K562 (cell line): ENCODE measurements around the gene CREG1. TPM values are rescaled to one million over a fixed set of nuclear protein-coding genes. Genes with fewer than 3 reads are reported as not detected.

Experiments
- ATF7 ChIP-seq: fragments of 450-650 bp; IDR thresholded peaks from 2 replicates; pipeline ENCODE4 v1.7.1; 2014; ENCODE audit warnings: mild to moderate bottlenecking, moderate library complexity
- BRD9 ChIP-seq: fragments of 450-650 bp; IDR thresholded peaks from 2 replicates; pipeline ENCODE4 v1.6.1; 2018; ENCODE audit warnings: low read depth; ENCODE audit not compliant: partially characterized antibody
- CEBPB ChIP-seq: fragments of 450-650 bp; IDR thresholded peaks from 2 replicates; pipeline ENCODE4 v1.6.1; 2016; ENCODE audit warnings: missing genetic modification characterization, missing compliant biosample characterization
- CEBPG ChIP-seq, 3 experiments: fragments of 200-800 bp in 1 of 3; sonication (Bioruptor generic) in 1 of 3; sonication (generic) in 1 of 3; formaldehyde crosslinking in 1 of 3; IDR thresholded peaks in 2 of 3; conservative IDR thresholded peaks in 1 of 3; 2 replicates each; pipeline versions ENCODE4 v1.6.1 to v1.8.0; 2016 to 2022; ENCODE audit warnings: missing compliant biosample characterization in 2 of 3, missing genetic modification characterization in 2 of 3, mild to moderate bottlenecking in 1 of 3, missing genetic modification reagents in 1 of 3
- EP400 ChIP-seq: fragments of 450-650 bp; IDR thresholded peaks from 2 replicates; pipeline ENCODE4 v1.6.1; 2017; ENCODE audit warnings: antibody characterized with exemption, mild to moderate bottlenecking, moderate library complexity
- ERF ChIP-seq: fragments of 450-650 bp; formaldehyde crosslinking; IDR thresholded peaks from 2 replicates; pipeline ENCODE4 v1.4.0; 2020; ENCODE audit warnings: mild to moderate bottlenecking, mixed read lengths
- FOXP1 ChIP-seq: sonication (generic); formaldehyde crosslinking; IDR thresholded peaks from 2 replicates; pipeline ENCODE4 v1.8.0; 2022; ENCODE audit warnings: mild to moderate bottlenecking, missing genetic modification reagents
- JUND ChIP-seq, 2 experiments: IDR thresholded peaks; 2 replicates in 1 of 2; 3 replicates in 1 of 2; pipeline ENCODE4 v1.6.1; 2011; ENCODE audit warnings: borderline replicate concordance in 2 of 2, low read depth in 2 of 2, low read length in 2 of 2, improper control_type of control experiment in 1 of 2, missing biosample characterization in 1 of 2, missing genetic modification characterization in 1 of 2, missing genetic modification reagents in 1 of 2
- MAZ ChIP-seq, 2 experiments: fragments of 450-650 bp in 1 of 2; sonication (generic) in 1 of 2; formaldehyde crosslinking; IDR thresholded peaks in 1 of 2; conservative IDR thresholded peaks in 1 of 2; 2 replicates each; pipeline versions ENCODE4 v1.4.0 to v1.5.0; 2020; ENCODE audit warnings: mild to moderate bottlenecking in 1 of 2, missing genetic modification reagents in 1 of 2
- MXI1 ChIP-seq: IDR thresholded peaks from 2 replicates; pipeline ENCODE4 v1.6.1; 2011; ENCODE audit warnings: low read depth, mild to moderate bottlenecking, improper control_type of control experiment, low read length
- RAD51 ChIP-seq: fragments of 450-650 bp; IDR thresholded peaks from 2 replicates; pipeline ENCODE4 v1.7.1; 2016; ENCODE audit warnings: low read depth, mild to moderate bottlenecking, borderline replicate concordance
- RBM25 ChIP-seq: fragments of 200-400 bp; formaldehyde crosslinking; IDR thresholded peaks from 2 replicates; pipeline ENCODE4 v1.6.1; 2018; ENCODE audit warnings: low read length, low read depth, moderate library complexity; ENCODE audit not compliant: severe bottlenecking
- RCOR1 ChIP-seq, 2 experiments: IDR thresholded peaks; 2 replicates each; pipeline ENCODE4 v1.6.1; 2012; ENCODE audit warnings: low read depth in 2 of 2, low read length in 2 of 2, borderline replicate concordance in 1 of 2, improper control_type of control experiment in 1 of 2
- SMC3 ChIP-seq: conservative IDR thresholded peaks from 2 replicates; pipeline ENCODE4 v1.6.1; 2011; ENCODE audit warnings: low read depth, low read length, improper control_type of control experiment; ENCODE audit not compliant: insufficient read depth
- ZNF3 ChIP-seq: fragments of 250-450 bp; sonication (Bioruptor Pico); IDR thresholded peaks from 2 replicates; pipeline ENCODE4 v1.5.0; 2021; ENCODE audit warnings: mild to moderate bottlenecking, moderate library complexity
- polyA plus RNA-seq, 8 experiments: library from polyadenylated mRNA; depleted of rRNA in 4 of 8; stranded (reverse) in 5 of 8; unstranded in 3 of 8; fragments of >200 nt; fragmentation: Nextera tagmentation in 2 of 8; fragmentation: Illumina TruSeq in 1 of 8; extraction: Ambion mirVana in 2 of 8; extraction: Trizol in 1 of 8; gene quantifications; 2 replicates each; pipeline versions ENCODE4 v1.2.1 to v1.2.3, GENCODE V29; 2011 to 2014; ENCODE audit warnings: inconsistent platforms in 1 of 8, missing spikeins in 1 of 8
- total RNA-seq, 7 experiments: library from RNA; depleted of rRNA in 6 of 7; stranded (reverse); fragments of >200 nt in 6 of 7; fragmentation: Illumina TruSeq in 2 of 7; extraction: Trizol in 2 of 7; gene quantifications; 2 replicates each; pipeline versions ENCODE4 v1.2.1 to v1.2.3, GENCODE V29; 2011 to 2021; ENCODE audit warnings: low replicate concordance in 1 of 7
- TF ChIP-seq, protein P1 (sequence below): sonication (generic); formaldehyde crosslinking; IDR thresholded peaks from 2 replicates; pipeline ENCODE4 v1.8.1; 2023; ENCODE audit warnings: mild to moderate bottlenecking, missing genetic modification reagents, moderate library complexity
- TF ChIP-seq, protein P2 (sequence below): fragments of 450-650 bp; IDR thresholded peaks from 2 replicates; pipeline ENCODE4 v1.6.1; 2017; ENCODE audit warnings: antibody characterized with exemption
- TF ChIP-seq, protein P3 (sequence below): fragments of 450-650 bp; formaldehyde crosslinking; IDR thresholded peaks from 2 replicates; pipeline ENCODE4 v1.4.0; 2020; ENCODE audit warnings: mild to moderate bottlenecking, moderate library complexity

Gene CREG1
- total and polyA plus RNA-seq, 9 of the 15 experiments (the other 6 are each of a cell fraction or from before 2014, with no cell fraction given): 45.7 to 272 (median 161) TPM

DNA sequence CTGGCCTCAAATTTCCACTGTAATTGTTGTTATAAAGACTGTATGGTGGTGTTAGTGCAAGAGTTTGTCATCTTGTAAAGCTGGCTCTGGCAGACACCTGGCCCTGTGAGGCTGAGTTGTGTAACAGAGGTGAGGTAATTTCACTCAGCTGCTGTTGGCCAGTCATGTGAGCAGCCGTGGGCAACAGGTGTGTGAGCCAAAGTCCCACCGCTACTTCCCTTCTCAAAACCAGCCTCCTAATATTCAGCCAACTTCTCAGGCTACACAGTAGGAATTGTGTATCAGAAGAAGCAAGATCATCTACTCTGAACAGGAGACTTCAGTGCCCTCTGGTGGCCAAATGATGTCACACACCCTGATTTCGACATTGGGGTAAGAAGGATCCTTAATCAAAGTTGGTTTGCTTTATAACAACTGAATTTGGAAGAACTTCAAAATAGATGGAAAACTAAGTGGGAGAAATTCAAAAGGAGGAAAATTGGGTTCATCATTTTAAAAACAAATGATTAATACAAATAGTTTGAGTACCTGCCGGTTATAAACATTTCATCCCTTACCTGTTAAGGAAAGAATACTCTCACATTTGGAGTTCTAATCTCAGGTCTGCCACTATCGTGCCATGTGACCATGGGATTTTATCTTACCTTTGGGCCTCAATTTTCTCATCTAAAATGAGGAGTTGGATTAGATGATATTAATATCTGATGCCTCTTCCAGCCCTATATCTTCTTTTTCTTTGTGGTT, 2.6 kb upstream of the CREG1 start (continued):
- TF ChIP-seq SMC3: peak; percentile 78
- TF ChIP-seq RCOR1 (IDR thresholded peaks at IDR 0.05; ENCODE audit: borderline replicate concordance in 1 of 2, low read depth in 2 of 2, low read length in 2 of 2): peak in 1 of 2 experiments; percentile 58; a peak in 1 of 4 replicates
- 0 out of 2 replicates have a peak, but pooled peaks have one; percentile 26 for TF ChIP-seq CEBPG (CRISPR knock-in tag; IDR thresholded peaks at IDR 0.05)
- TF ChIP-seq CEBPG (tag; conservative IDR thresholded peaks at IDR 0.05 in 1 of 2, IDR thresholded peaks at IDR 0.05 in 1 of 2): peak; percentile 75 to 92
- TF ChIP-seq, protein P1, sequence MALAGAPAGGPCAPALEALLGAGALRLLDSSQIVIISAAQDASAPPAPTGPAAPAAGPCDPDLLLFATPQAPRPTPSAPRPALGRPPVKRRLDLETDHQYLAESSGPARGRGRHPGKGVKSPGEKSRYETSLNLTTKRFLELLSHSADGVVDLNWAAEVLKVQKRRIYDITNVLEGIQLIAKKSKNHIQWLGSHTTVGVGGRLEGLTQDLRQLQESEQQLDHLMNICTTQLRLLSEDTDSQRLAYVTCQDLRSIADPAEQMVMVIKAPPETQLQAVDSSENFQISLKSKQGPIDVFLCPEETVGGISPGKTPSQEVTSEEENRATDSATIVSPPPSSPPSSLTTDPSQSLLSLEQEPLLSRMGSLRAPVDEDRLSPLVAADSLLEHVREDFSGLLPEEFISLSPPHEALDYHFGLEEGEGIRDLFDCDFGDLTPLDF (CRISPR knock-in tag): no peak
- peak; percentile 94 for TF ChIP-seq CEBPB (tag)
- TF ChIP-seq BRD9: peak; percentile 71
- TF ChIP-seq, protein P2, sequence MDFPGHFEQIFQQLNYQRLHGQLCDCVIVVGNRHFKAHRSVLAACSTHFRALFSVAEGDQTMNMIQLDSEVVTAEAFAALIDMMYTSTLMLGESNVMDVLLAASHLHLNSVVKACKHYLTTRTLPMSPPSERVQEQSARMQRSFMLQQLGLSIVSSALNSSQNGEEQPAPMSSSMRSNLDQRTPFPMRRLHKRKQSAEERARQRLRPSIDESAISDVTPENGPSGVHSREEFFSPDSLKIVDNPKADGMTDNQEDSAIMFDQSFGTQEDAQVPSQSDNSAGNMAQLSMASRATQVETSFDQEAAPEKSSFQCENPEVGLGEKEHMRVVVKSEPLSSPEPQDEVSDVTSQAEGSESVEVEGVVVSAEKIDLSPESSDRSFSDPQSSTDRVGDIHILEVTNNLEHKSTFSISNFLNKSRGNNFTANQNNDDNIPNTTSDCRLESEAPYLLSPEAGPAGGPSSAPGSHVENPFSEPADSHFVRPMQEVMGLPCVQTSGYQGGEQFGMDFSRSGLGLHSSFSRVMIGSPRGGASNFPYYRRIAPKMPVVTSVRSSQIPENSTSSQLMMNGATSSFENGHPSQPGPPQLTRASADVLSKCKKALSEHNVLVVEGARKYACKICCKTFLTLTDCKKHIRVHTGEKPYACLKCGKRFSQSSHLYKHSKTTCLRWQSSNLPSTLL: no peak
- no peak for TF ChIP-seq ZNF3 (CRISPR knock-in tag)
- TF ChIP-seq ATF7: peak; percentile 57; the same call in 1 of the 2 replicates
- TF ChIP-seq, protein P3, sequence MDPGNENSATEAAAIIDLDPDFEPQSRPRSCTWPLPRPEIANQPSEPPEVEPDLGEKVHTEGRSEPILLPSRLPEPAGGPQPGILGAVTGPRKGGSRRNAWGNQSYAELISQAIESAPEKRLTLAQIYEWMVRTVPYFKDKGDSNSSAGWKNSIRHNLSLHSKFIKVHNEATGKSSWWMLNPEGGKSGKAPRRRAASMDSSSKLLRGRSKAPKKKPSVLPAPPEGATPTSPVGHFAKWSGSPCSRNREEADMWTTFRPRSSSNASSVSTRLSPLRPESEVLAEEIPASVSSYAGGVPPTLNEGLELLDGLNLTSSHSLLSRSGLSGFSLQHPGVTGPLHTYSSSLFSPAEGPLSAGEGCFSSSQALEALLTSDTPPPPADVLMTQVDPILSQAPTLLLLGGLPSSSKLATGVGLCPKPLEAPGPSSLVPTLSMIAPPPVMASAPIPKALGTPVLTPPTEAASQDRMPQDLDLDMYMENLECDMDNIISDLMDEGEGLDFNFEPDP (CRISPR knock-in tag): no peak
- peak; percentile 14; the same call in 1 of the 2 replicates for TF ChIP-seq EP400
- TF ChIP-seq MAZ (CRISPR knock-in tag; conservative IDR thresholded peaks at IDR 0.05 in 1 of 2, IDR thresholded peaks at IDR 0.05 in 1 of 2): peak; percentile 37 to 67; a peak in 2 of 4 replicates
- TF ChIP-seq RAD51: peak; percentile 50; the same call in 1 of the 2 replicates
- TF ChIP-seq RBM25: no peak
- TF ChIP-seq JUND (IDR thresholded peaks at IDR 0.05; ENCODE audit: borderline replicate concordance, low read depth, low read length): peak; percentile 43; the same call in 1 of the 2 replicates
- TF ChIP-seq JUND (tag; IDR thresholded peaks at IDR 0.05; ENCODE audit: borderline replicate concordance, low read depth, low read length): peak; percentile 26; the same call in 1 of the 3 replicates
- 0 out of 2 replicates have a peak, but pooled peaks have one; percentile 51 for TF ChIP-seq FOXP1 (CRISPR knock-in tag)
- TF ChIP-seq ERF (CRISPR knock-in tag): no peak
- 0 out of 2 replicates have a peak, but pooled peaks have one; percentile 35 for TF ChIP-seq MXI1
